Body of pancreas (tissue), 4 donors: ENCODE data around the gene DUSP6.

Experiments
- CTCF ChIP-seq, 7 experiments: fragments of 450-650 bp in 4 of 7; fragments of 200-600 bp in 3 of 7; sonication (generic) in 3 of 7; IDR thresholded peaks; one replicate each; pipeline ENCODE4 v1.5.1; 2016 to 2019; ENCODE audit warnings: antibody characterized with exemption in 7 of 7
- POLR2A ChIP-seq, 3 donors: fragments of 450-650 bp; IDR thresholded peaks; one replicate each; pipeline ENCODE4 v1.6.1; 2016; ENCODE audit warnings: antibody characterized with exemption in 3 of 3, mild to moderate bottlenecking in 2 of 3

GRCh38 chr12:89349814-89350213 is 2.5 kb downstream of the DUSP6 start:
- TF ChIP-seq CTCF (IDR thresholded peaks at IDR 0.05) (no peak), POLR2A (IDR thresholded peaks at IDR 0.05) (peak in 2 of 3 donors; percentile 43 to 63)
